ENCODE data around the gene RYR1. TPM values are rescaled to one million over a fixed set of nuclear protein-coding genes. Genes with fewer than 3 reads are reported as not detected.

Gene RYR1
- total and polyA plus RNA-seq, 10 of the 15 experiments (the other 5 are each of a cell fraction or from before 2014, with no cell fraction given) = under 0.01 to 0.32 (median 0.07) TPM; not detected in 1

DNA sequence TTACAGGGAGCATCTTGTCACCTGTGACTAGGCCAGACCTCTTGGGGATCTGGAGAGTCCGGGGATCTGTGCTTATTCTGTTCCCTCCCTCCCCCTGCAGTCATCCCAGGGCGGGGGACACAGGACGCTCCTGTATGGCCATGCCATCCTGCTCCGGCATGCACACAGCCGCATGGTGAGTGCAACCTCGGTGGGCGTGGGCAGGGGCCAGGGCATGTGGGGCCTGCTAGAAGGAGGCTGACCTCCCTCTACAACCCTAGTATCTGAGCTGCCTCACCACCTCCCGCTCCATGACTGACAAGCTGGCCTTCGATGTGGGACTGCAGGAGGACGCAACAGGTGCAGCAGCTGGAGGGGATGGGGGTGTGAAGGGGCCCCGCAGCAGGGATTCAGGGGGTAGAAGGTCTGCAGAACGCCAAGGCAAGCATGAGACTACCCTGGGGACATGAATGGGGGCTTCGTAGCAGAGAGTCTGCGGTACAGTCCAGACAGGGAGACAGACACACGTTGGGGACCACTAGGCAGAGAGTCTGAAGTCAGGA is 10.0 kb downstream of the RYR1 start (continued):
- TF ChIP-seq, protein P1, sequence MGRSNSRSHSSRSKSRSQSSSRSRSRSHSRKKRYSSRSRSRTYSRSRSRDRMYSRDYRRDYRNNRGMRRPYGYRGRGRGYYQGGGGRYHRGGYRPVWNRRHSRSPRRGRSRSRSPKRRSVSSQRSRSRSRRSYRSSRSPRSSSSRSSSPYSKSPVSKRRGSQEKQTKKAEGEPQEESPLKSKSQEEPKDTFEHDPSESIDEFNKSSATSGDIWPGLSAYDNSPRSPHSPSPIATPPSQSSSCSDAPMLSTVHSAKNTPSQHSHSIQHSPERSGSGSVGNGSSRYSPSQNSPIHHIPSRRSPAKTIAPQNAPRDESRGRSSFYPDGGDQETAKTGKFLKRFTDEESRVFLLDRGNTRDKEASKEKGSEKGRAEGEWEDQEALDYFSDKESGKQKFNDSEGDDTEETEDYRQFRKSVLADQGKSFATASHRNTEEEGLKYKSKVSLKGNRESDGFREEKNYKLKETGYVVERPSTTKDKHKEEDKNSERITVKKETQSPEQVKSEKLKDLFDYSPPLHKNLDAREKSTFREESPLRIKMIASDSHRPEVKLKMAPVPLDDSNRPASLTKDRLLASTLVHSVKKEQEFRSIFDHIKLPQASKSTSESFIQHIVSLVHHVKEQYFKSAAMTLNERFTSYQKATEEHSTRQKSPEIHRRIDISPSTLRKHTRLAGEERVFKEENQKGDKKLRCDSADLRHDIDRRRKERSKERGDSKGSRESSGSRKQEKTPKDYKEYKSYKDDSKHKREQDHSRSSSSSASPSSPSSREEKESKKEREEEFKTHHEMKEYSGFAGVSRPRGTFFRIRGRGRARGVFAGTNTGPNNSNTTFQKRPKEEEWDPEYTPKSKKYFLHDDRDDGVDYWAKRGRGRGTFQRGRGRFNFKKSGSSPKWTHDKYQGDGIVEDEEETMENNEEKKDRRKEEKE (IDR thresholded peaks at IDR 0.05) = no peak
- TF ChIP-seq JUND (IDR thresholded peaks at IDR 0.05; ENCODE audit: low read depth, low read length) = no peak

DNA sequence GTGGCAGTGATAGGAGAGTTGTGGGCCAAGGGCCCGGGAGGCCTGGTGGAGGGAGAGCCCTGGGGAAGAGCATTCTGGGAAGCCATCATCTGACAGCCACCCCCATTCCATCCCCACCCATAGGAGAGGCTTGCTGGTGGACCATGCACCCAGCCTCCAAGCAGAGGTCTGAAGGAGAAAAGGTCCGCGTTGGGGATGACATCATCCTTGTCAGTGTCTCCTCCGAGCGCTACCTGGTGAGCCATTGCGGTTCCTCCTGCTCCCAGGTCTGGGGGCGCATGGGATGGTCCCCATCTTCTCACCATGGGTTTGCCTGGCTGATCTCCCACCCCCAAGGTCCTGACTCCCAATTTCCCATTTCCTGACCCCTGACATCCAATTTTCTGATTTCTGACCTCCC is 10.5 kb downstream of the RYR1 start:
- TF ChIP-seq RAD21 (IDR thresholded peaks at IDR 0.05; ENCODE audit: insufficient read depth, low read depth, low read length) = no peak
- TF ChIP-seq, protein P2, sequence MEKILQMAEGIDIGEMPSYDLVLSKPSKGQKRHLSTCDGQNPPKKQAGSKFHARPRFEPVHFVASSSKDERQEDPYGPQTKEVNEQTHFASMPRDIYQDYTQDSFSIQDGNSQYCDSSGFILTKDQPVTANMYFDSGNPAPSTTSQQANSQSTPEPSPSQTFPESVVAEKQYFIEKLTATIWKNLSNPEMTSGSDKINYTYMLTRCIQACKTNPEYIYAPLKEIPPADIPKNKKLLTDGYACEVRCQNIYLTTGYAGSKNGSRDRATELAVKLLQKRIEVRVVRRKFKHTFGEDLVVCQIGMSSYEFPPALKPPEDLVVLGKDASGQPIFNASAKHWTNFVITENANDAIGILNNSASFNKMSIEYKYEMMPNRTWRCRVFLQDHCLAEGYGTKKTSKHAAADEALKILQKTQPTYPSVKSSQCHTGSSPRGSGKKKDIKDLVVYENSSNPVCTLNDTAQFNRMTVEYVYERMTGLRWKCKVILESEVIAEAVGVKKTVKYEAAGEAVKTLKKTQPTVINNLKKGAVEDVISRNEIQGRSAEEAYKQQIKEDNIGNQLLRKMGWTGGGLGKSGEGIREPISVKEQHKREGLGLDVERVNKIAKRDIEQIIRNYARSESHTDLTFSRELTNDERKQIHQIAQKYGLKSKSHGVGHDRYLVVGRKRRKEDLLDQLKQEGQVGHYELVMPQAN (conservative IDR thresholded peaks at IDR 0.05) = no peak
- TF ChIP-seq SRF (IDR thresholded peaks at IDR 0.05; ENCODE audit: low read depth in 2 of 2, low read length in 2 of 2) = no peak
- no peak for TF ChIP-seq CBX3 (IDR thresholded peaks at IDR 0.05; ENCODE audit: borderline replicate concordance, low read depth)
- TF ChIP-seq, protein P3, sequence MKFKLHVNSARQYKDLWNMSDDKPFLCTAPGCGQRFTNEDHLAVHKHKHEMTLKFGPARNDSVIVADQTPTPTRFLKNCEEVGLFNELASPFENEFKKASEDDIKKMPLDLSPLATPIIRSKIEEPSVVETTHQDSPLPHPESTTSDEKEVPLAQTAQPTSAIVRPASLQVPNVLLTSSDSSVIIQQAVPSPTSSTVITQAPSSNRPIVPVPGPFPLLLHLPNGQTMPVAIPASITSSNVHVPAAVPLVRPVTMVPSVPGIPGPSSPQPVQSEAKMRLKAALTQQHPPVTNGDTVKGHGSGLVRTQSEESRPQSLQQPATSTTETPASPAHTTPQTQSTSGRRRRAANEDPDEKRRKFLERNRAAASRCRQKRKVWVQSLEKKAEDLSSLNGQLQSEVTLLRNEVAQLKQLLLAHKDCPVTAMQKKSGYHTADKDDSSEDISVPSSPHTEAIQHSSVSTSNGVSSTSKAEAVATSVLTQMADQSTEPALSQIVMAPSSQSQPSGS (IDR thresholded peaks at IDR 0.05; ENCODE audit: low read length) = no peak
- ChIA-PET SMC1A (ENCODE audit: uncharacterized antibody, unreplicated experiment) (no interaction called here), RAD21 (ENCODE audit: unreplicated experiment) (no interaction called here), POLR2A (no interaction called here), CTCF (no interaction called here)
- no peaks in the 10 kb centered on the region for H3K9me3 ChIP-seq (replicated peaks; ENCODE audit: control insufficient read depth, insufficient read depth, low read length)
- H3K36me3 ChIP-seq (ENCODE audit: control insufficient read depth in 2 of 2, insufficient read depth in 2 of 2, low read length in 1 of 2) = no peaks in the 10 kb centered on the region
- H3K79me2 ChIP-seq (ENCODE audit: control insufficient read depth, insufficient read depth, low read length) = no peaks in the 10 kb centered on the region
- no peak overlapping the region for H3K27ac ChIP-seq (ENCODE audit: control insufficient read depth, insufficient read depth)
- H3K4me3 ChIP-seq = no peak overlapping the region
- BruUV-seq (replicated peaks) = no TSS peak
- intact Hi-C loops (cut with micrococcal nuclease; ENCODE audit: unreplicated experiment) (no loop called here), in situ Hi-C loops (cut with MboI) (no loop called here)
- FAIRE-seq (no peak), ATAC-seq (no peak), DNase-seq (ENCODE audit: low read depth, low spot score) (no peak)
- no peak overlapping the region for H2AFZ ChIP-seq (ENCODE audit: control insufficient read depth, low read depth, low read length)
- no peaks in the 10 kb centered on the region for H3K4me1 ChIP-seq (ENCODE audit: control insufficient read depth, insufficient read depth, low read length)
- H3K27me3 ChIP-seq (replicated peaks in 1 of 2; ENCODE audit: control insufficient read depth in 2 of 2, insufficient read depth in 2 of 2, low read length in 1 of 2) = no peaks in the 10 kb centered on the region
- no peaks in the 10 kb centered on the region for H4K20me1 ChIP-seq (ENCODE audit: control insufficient read depth, insufficient read depth)
- H3K4me2 ChIP-seq (ENCODE audit: control insufficient read depth, insufficient read depth) = no peak overlapping the region
- WGBS (ENCODE audit: insufficient coverage, insufficient replicate concordance, low lambda C conversion rate, missing lambda C conversion rate) = 66% methylated on average over 7 of the region's 7 CpGs
- no peak overlapping the region for H3K9ac ChIP-seq (ENCODE audit: control insufficient read depth, insufficient read depth, low read length)
